Activated CD4-positive, CD25-positive, alpha-beta regulatory T cell treated with anti-CD3 and anti-CD28 coated beads, Interleukin-2, amount 50 U/mL, for 16 hours (primary cell): Measurements from ENCODE around the gene LIAS.

Experiments
- DNase-seq: peaks from one replicate; pipeline ENCODE4 v3.0.0-alpha.2; 2020; ENCODE audit warnings: low read depth, low spot score

The LIAS gene

GRCh38 chr4:39528061-39528465, 69.2 kb downstream of the LIAS start:
- no peak for DNase-seq
